ENCODE results near the gene ICAM5.

Gene ICAM5

GRCh38 chr19:10292206-10292788, 2.5 kb downstream of the ICAM5 start:
- DNase-seq: peak; percentile 96

- no peak for DNase-seq
Measured at GRCh38 chr19:10292789-10293636, 3.3 kb downstream of the ICAM5 start.

- DNase-seq: no peak
Measured at GRCh38 chr19:10293637-10294367, 4.0 kb downstream of the ICAM5 start.

GRCh38 chr19:10294368-10294697, 4.6 kb downstream of the ICAM5 start:
- DNase-seq: no peak

GRCh38 chr19:10295305-10295846, 5.6 kb downstream of the ICAM5 start:
- peak; percentile 70 for DNase-seq

- DNase-seq: no peak
Measured at GRCh38 chr19:10295847-10296591, 6.3 kb downstream of the ICAM5 start.

- no peak for DNase-seq
Measured at GRCh38 chr19:10299545-10300458, 10.1 kb downstream of the ICAM5 start.

GRCh38 chr19:10305139-10305806, 15.5 kb downstream of the ICAM5 start:
- no peak for DNase-seq

GRCh38 chr19:10306327-10306726, 16.6 kb downstream of the ICAM5 start:
- DNase-seq: no peak

- DNase-seq: no peak
Measured at GRCh38 chr19:10309423-10309822, 19.7 kb downstream of the ICAM5 start, which contains the start of gene ZGLP1. TSS of gene ZGLP1 (minus strand) at chr19:10309815.

GRCh38 chr19:10315335-10316214, 25.8 kb downstream of the ICAM5 start, which contains the start of gene FDX2:
TSS of gene FDX2 (minus strand) at chr19:10316015. CDS start at chr19:10315996, 19 bp downstream.
- DNase-seq: peak; percentile 97

- no peak for DNase-seq
Measured at GRCh38 chr19:10316229-10317044, 26.7 kb downstream of the ICAM5 start.

GRCh38 chr19:10317045-10317856, 27.5 kb downstream of the ICAM5 start:
- no peak for DNase-seq

- no peak for DNase-seq
Measured at GRCh38 chr19:10317857-10318462, 28.2 kb downstream of the ICAM5 start.

- no peak for DNase-seq
Measured at GRCh38 chr19:10318807-10319682, 29.3 kb downstream of the ICAM5 start.

- no peak for DNase-seq
Measured at GRCh38 chr19:10320602-10321416, 31.1 kb downstream of the ICAM5 start.
